IMR-90 (cell line): Measurements from ENCODE around the gene MRGPRD. TPM values are rescaled to one million over a fixed set of nuclear protein-coding genes. Genes with fewer than 3 reads are reported as not detected.
A peak's percentile ranks its signal among the peaks of the same experiment; 100 is the strongest.

Experiments used
- ATAC-seq: fragments of 200-7000 bp; cut with Tn5 transposase; 2 replicates; pipeline ENCODE4 v1.9.1; 2020; ENCODE audit warnings: low read depth, mild to moderate bottlenecking, moderate library complexity
- BruUV-seq: library from RNA; stranded (reverse); fragments of 400-500 nt; replicated peaks from 2 replicates; lab custom pipeline; 2021; lab: Mats Ljungman, UMichigan
- CTCF ChIA-PET: fragments of 300-600 bp; formaldehyde crosslinking; extraction: SDS; loops from one replicate; lab custom pipeline; 2021; ENCODE audit warnings: antibody characterized with exemption; lab: Yijun Ruan, JAX
- POLR2A ChIA-PET: fragments of 300-600 bp; sonication (Branson Sonifier 250); formaldehyde crosslinking; loops from one replicate; lab custom pipeline; 2022; ENCODE audit warnings: antibody characterized with exemption; ENCODE audit not compliant: unreplicated experiment; lab: Charles Lee
- DNase-seq: peaks from one replicate; pipeline ENCODE4 v3.0.0; 2013
- H2AFZ ChIP-seq: replicated peaks from 2 replicates; pipeline ENCODE3; 2013; ENCODE audit warnings: low read length, mild to moderate bottlenecking; ENCODE audit not compliant: poor library complexity
- H2AK5ac ChIP-seq: 2 replicates; pipeline ENCODE4 v1.6.1; 2013; ENCODE audit warnings: low read depth, low read length, inconsistent platforms
- H2AK9ac ChIP-seq: replicated peaks from 2 replicates; pipeline ENCODE3; 2013; ENCODE audit warnings: mild to moderate bottlenecking, low read depth, low read length, moderate library complexity; ENCODE audit not compliant: poor library complexity
- H2BK120ac ChIP-seq: 2 replicates; pipeline ENCODE4 v1.6.1; 2013; ENCODE audit warnings: low read depth, low read length, inconsistent platforms
- H2BK15ac ChIP-seq: 3 replicates; pipeline ENCODE4 v1.6.1; 2013; ENCODE audit warnings: low read depth, low read length, inconsistent platforms
- H2BK20ac ChIP-seq: 2 replicates; pipeline ENCODE4 v1.6.1; 2013; ENCODE audit warnings: low read depth, mild to moderate bottlenecking, inconsistent platforms, low read length, moderate library complexity
- H2BK5ac ChIP-seq: 2 replicates; pipeline ENCODE4 v1.6.1; 2013; ENCODE audit warnings: mild to moderate bottlenecking, low read depth, low read length, inconsistent platforms; ENCODE audit not compliant: poor library complexity, severe bottlenecking
- H3K14ac ChIP-seq: replicated peaks from 2 replicates; pipeline ENCODE4 v1.6.1; 2013; ENCODE audit warnings: low read depth, low read length, inconsistent platforms
- H3K18ac ChIP-seq: 2 replicates; pipeline ENCODE4 v1.6.1; 2013; ENCODE audit warnings: low read depth, low read length, control low read depth
- H3K23ac ChIP-seq: 2 replicates; pipeline ENCODE4 v1.6.1; 2013; ENCODE audit warnings: low read depth, low read length, inconsistent platforms
- H3K27ac ChIP-seq: 2 replicates; pipeline ENCODE4 v1.5.1; 2013; ENCODE audit warnings: mild to moderate bottlenecking, control low read depth, low read length; ENCODE audit not compliant: insufficient read depth
- H3K27me3 ChIP-seq: 2 replicates; pipeline ENCODE4 v1.6.1; 2013; ENCODE audit warnings: low read length; ENCODE audit not compliant: control insufficient read depth, insufficient read depth
- H3K36me3 ChIP-seq: 2 replicates; pipeline ENCODE4 v1.6.1; 2013; ENCODE audit warnings: low read length, mixed read lengths; ENCODE audit not compliant: control insufficient read depth, insufficient read depth
- H3K4ac ChIP-seq: 2 replicates; pipeline ENCODE4 v1.6.1; 2013; ENCODE audit warnings: low read depth, low read length, inconsistent platforms
- H3K4me1 ChIP-seq: 2 replicates; pipeline ENCODE4 v1.6.1; 2013; ENCODE audit warnings: low read length, mixed read lengths; ENCODE audit not compliant: control insufficient read depth, insufficient read depth
- H3K4me2 ChIP-seq: 2 replicates; pipeline ENCODE4 v1.6.1; 2013; ENCODE audit warnings: low read depth, mild to moderate bottlenecking, control low read depth, low read length, moderate library complexity
- H3K4me3 ChIP-seq: 2 replicates; pipeline ENCODE4 v1.5.1; 2013; ENCODE audit warnings: low read depth, mild to moderate bottlenecking, control low read depth, low read length, moderate library complexity; ENCODE audit not compliant: insufficient read depth
- H3K56ac ChIP-seq: 2 replicates; pipeline ENCODE4 v1.6.1; 2013; ENCODE audit warnings: low read length, inconsistent platforms; ENCODE audit not compliant: insufficient read depth; ENCODE audit errors: extremely low read depth
- H3K79me1 ChIP-seq, 2 experiments: 2 replicates each; pipeline ENCODE4 v1.6.1; 2013; ENCODE audit warnings: low read length in 2 of 2, inconsistent platforms in 1 of 2, low read depth in 1 of 2
- H3K9ac ChIP-seq: 2 replicates; pipeline ENCODE4 v1.6.1; 2013; ENCODE audit warnings: low read depth, low read length, control low read depth
- H3K9me1 ChIP-seq: 2 replicates; pipeline ENCODE4 v1.6.1; 2013; ENCODE audit warnings: low read length, inconsistent platforms; ENCODE audit not compliant: insufficient read depth
- H3K9me3 ChIP-seq: 2 replicates; pipeline ENCODE4 v1.6.1; 2013; ENCODE audit warnings: low read length; ENCODE audit not compliant: control insufficient read depth, insufficient read depth
- H4K20me1 ChIP-seq: 2 replicates; pipeline ENCODE4 v1.6.1; 2013; ENCODE audit warnings: low read length, inconsistent platforms; ENCODE audit not compliant: insufficient read depth
- H4K5ac ChIP-seq: 2 replicates; pipeline ENCODE4 v1.6.1; 2013; ENCODE audit warnings: mild to moderate bottlenecking, low read depth, low read length, control low read depth
- H4K8ac ChIP-seq, 2 experiments: 2 replicates each; pipeline ENCODE4 v1.6.1; 2013; ENCODE audit warnings: low read depth in 2 of 2, low read length in 2 of 2, control low read depth in 1 of 2, inconsistent platforms in 1 of 2
- H4K91ac ChIP-seq: 2 replicates; pipeline ENCODE4 v1.6.1; 2013; ENCODE audit warnings: low read depth, low read length, inconsistent platforms; ENCODE audit not compliant: insufficient read depth
- BHLHE40 ChIP-seq: fragments of 150-350 bp; IDR thresholded peaks from 2 replicates; pipeline ENCODE4 v1.6.1; 2016; ENCODE audit warnings: mild to moderate bottlenecking, low read depth, low read length
- CEBPB ChIP-seq: IDR thresholded peaks from 2 replicates; pipeline ENCODE4 v1.6.1; 2012; ENCODE audit warnings: low read depth, low read length, improper control_type of control experiment
- CHD1 ChIP-seq: IDR thresholded peaks from 2 replicates; pipeline ENCODE4 v1.6.1; 2012; ENCODE audit warnings: low read depth, low read length, improper control_type of control experiment
- CTCF ChIP-seq: conservative IDR thresholded peaks from 2 replicates; pipeline ENCODE4 v1.5.1; 2012; ENCODE audit warnings: mild to moderate bottlenecking, low read depth, low read length, improper control_type of control experiment
- FOS ChIP-seq: fragments of 150-350 bp; IDR thresholded peaks from 2 replicates; pipeline ENCODE4 v1.6.1; 2016; ENCODE audit warnings: low read depth, low read length
- MAFK ChIP-seq: IDR thresholded peaks from 2 replicates; pipeline ENCODE4 v1.6.1; 2012; ENCODE audit warnings: low read depth, low read length, improper control_type of control experiment
- MXI1 ChIP-seq: IDR thresholded peaks from 2 replicates; pipeline ENCODE4 v1.6.1; 2012; ENCODE audit warnings: low read depth, mild to moderate bottlenecking, low read length, moderate library complexity, borderline replicate concordance
- NFE2L2 ChIP-seq: fragments of 150-350 bp; IDR thresholded peaks from 2 replicates; pipeline ENCODE4 v1.6.1; 2016; ENCODE audit warnings: low read depth, mild to moderate bottlenecking, low read length
- POLR2A ChIP-seq: IDR thresholded peaks from 2 replicates; pipeline ENCODE4 v1.6.1; 2012; ENCODE audit warnings: mild to moderate bottlenecking, low read depth, low read length
- RAD21 ChIP-seq: IDR thresholded peaks from 2 replicates; pipeline ENCODE4 v1.6.1; 2012; ENCODE audit warnings: low read length, improper control_type of control experiment
- RCOR1 ChIP-seq: IDR thresholded peaks from 2 replicates; pipeline ENCODE4 v1.6.1; 2012; ENCODE audit warnings: mild to moderate bottlenecking, low read length, improper control_type of control experiment; ENCODE audit not compliant: insufficient replicate concordance
- SMC3 ChIP-seq: fragments of 150-350 bp; IDR thresholded peaks from 2 replicates; pipeline ENCODE4 v1.6.1; 2016; ENCODE audit warnings: low read depth, mild to moderate bottlenecking, antibody characterized with exemption, low read length, moderate library complexity
- USF2 ChIP-seq: fragments of 150-350 bp; IDR thresholded peaks from 2 replicates; pipeline ENCODE4 v1.6.1; 2017; ENCODE audit warnings: mild to moderate bottlenecking, antibody characterized with exemption, low read length, low read depth
- WGBS, 2 experiments: methylation state at CpG; one replicate each; pipeline versions ENCODE4 v1.1.5 to v1.1.7; 2013; ENCODE audit warnings: missing lambda C conversion rate in 2 of 2; ENCODE audit not compliant: insufficient read length in 1 of 2; ENCODE audit errors: extremely low coverage in 2 of 2; 5-methylcytosine and 5-hydroxymethylcytosine counted together
- dilution Hi-C: fragments of 300-500 bp; cut with HindIII; formaldehyde crosslinking; loops from one replicate; pipeline ENCODE4 v1.14.3; 2018; ENCODE audit warnings: low sequenced_read_pairs; ENCODE audit not compliant: unreplicated experiment
- in situ Hi-C: fragments of 300-500 bp; cut with MboI; formaldehyde crosslinking; loops from 3 replicates; pipeline ENCODE4 v1.14.3; 2019; ENCODE audit warnings: low sequenced_read_pairs, inconsistent platforms, mixed read lengths
- intact Hi-C: fragments of 100-400 bp; cut with micrococcal nuclease; formaldehyde crosslinking; loops from 2 replicates; pipeline ENCODE4 v1.10.0; 2022
- polyA plus RNA-seq, 3 experiments: library from polyadenylated mRNA; depleted of rRNA; stranded (reverse); fragments of >200 nt; gene quantifications; 2 replicates each; pipeline ENCODE4 v1.2.3, GENCODE V29; 2012; ENCODE audit warnings: low replicate concordance in 1 of 3
- total RNA-seq: library from RNA; depleted of rRNA; stranded (reverse); fragments of >200 nt; gene quantifications from 2 replicates; pipeline ENCODE4 v1.2.3, GENCODE V29; 2012

Gene MRGPRD
- total and polyA plus RNA-seq, 2 of the 4 experiments (the other 2 are of a cell fraction) = not detected

GRCh38 chr11:68939583-68940555 lies 40.9 kb downstream of the MRGPRD start (continued):
- no peak for TF ChIP-seq MAFK

- H3K18ac ChIP-seq = no peak overlapping the region
- H3K9me3 ChIP-seq = no peaks in the 10 kb centered on the region
- POLR2A ChIA-PET = no interaction called here
- H2AK9ac ChIP-seq = peak overlapping the region; percentile 37
- no peak for ATAC-seq
- H3K4me1 ChIP-seq = peaks cover 8% of the 10 kb centered on the region; the same call in 1 of the 2 replicates
- no TSS peak for BruUV-seq
- H3K4me2 ChIP-seq = no peak overlapping the region
- H3K4ac ChIP-seq = no peak overlapping the region
- no peak overlapping the region for H4K8ac ChIP-seq
- no peak overlapping the region for H3K23ac ChIP-seq
- no peaks in the 10 kb centered on the region for H3K79me1 ChIP-seq
- no peak overlapping the region for H2BK5ac ChIP-seq
- H4K5ac ChIP-seq = no peak overlapping the region
- DNase-seq = no peak
- H2AFZ ChIP-seq = no peak overlapping the region
- H3K4me3 ChIP-seq = no peak overlapping the region
- intact Hi-C loops (no loop called here), dilution Hi-C loops (no loop called here), in situ Hi-C loops (loop anchor here (25.0 kb wide), 1 partner anchor 723 kb away; no protein-coding TSS in a partner anchor)
- H3K36me3 ChIP-seq = peaks cover 58% of the 10 kb centered on the region
- no peak overlapping the region for H3K14ac ChIP-seq
- no peaks in the 10 kb centered on the region for H3K27me3 ChIP-seq
- H3K9ac ChIP-seq = no peak overlapping the region
- no peak overlapping the region for H2AK5ac ChIP-seq
- no peak overlapping the region for H2BK15ac ChIP-seq
- CTCF ChIA-PET = no interaction called here
- no peak overlapping the region for H3K27ac ChIP-seq
- H4K91ac ChIP-seq = no peak overlapping the region
- no peak overlapping the region for H3K56ac ChIP-seq
- no peak overlapping the region for H2BK20ac ChIP-seq
- no peaks in the 10 kb centered on the region for H4K20me1 ChIP-seq
- H2BK120ac ChIP-seq = no peak overlapping the region
- 93% methylated on average over 13 of the region's 17 CpGs; no CpG with 5 or more reads in 1 of the 2 experiments for WGBS, 2 experiments
- H3K9me1 ChIP-seq = 0 out of 2 replicates have a peak, but pooled peaks cover 4% of the 10 kb centered on the region
- TF ChIP-seq SMC3 = no peak
- TF ChIP-seq RCOR1 = no peak
- TF ChIP-seq FOS = no peak
- no peak for TF ChIP-seq CTCF
- no peak for TF ChIP-seq CEBPB
- TF ChIP-seq BHLHE40 = no peak
- no peak for TF ChIP-seq RAD21
- TF ChIP-seq POLR2A = no peak
- TF ChIP-seq CHD1 = no peak
- no peak for TF ChIP-seq USF2
- TF ChIP-seq NFE2L2 = no peak
- no peak for TF ChIP-seq MXI1
Measured at GRCh38 chr11:68938816-68939582, 41.8 kb downstream of the MRGPRD start.
